Erythroblast (primary cell): Measurements from ENCODE around the gene FUT8.

Source experiments
- GATA1 ChIP-seq: IDR thresholded peaks from 2 replicates; pipeline ENCODE4 v1.6.1; 2011; ENCODE audit warnings: low read depth, mild to moderate bottlenecking, control low read depth, low read length, moderate library complexity
- POLR2A ChIP-seq: IDR thresholded peaks from 2 replicates; pipeline ENCODE4 v1.6.1; 2011; ENCODE audit warnings: mild to moderate bottlenecking, low read length

DNA sequence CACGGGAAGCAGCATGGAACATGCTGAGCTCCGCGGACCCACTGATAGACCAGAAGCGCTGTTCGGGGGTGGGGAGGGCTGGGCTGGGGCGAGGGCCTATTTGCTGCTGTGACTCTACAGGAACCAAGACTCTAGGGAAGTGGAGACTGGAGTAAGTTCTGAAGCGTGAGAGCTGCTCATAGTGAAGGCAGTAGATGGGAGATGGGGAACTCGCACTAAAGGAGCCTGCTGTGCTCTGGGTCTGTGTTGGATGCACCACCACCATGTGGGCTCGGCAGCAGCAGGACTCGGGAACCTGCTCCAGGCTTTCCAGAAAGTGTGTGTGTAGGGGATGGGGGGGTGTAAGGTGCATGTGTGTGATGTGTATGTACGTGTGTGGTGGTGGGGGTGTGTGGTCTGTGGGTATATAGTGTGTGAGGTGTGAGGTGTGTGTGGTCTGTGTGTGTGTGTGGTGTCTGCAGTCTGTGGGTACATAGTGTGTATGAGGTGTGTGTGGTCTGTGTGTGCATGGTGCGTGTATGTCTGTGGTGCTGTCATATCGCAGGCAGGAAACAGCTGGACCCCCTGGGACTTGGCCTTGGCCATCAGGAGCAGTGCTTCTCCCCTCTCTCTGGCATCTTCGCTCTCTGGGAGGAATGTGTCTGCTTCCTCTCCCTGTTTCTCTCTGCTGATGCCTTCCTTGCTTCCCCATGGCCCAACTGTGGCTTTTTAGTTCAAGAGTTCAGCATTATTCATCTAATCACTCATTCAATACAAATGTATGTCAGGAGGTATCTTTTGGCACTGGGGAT is 378.9 kb downstream of the FUT8 start:
- no peak for TF ChIP-seq POLR2A
- TF ChIP-seq GATA1, result no peak
